ENCODE results near the gene COMT.
A peak's percentile ranks its signal among the peaks of the same experiment; 100 is the strongest.

COMT gene

GRCh38 chr22:20016734-20017621 is 75.4 kb downstream of the COMT start, which contains the start of gene ARVCF (continued):
- TF ChIP-seq ZSCAN5A (tag by site-specific recombination; IDR thresholded peaks at IDR 0.05) (no peak), KLF9 (tag by site-specific recombination; IDR thresholded peaks at IDR 0.05; ENCODE audit: low read depth) (no peak), ZNF335 (tag by site-specific recombination; conservative IDR thresholded peaks at IDR 0.05) (peak; percentile 96), ZNF433 (tag by site-specific recombination; IDR thresholded peaks at IDR 0.05; ENCODE audit: low read depth) (no peak), ZSCAN16 (tag by site-specific recombination; IDR thresholded peaks at IDR 0.05) (no peak), ZNF223 (tag by site-specific recombination; IDR thresholded peaks at IDR 0.05) (no peak), ZSCAN30 (tag by site-specific recombination; IDR thresholded peaks at IDR 0.05) (no peak), ZNF513 (tag by site-specific recombination; IDR thresholded peaks at IDR 0.05) (no peak), ZNF19 (tag by site-specific recombination; IDR thresholded peaks at IDR 0.05; ENCODE audit: low read depth) (no peak), SCRT1 (tag by site-specific recombination; IDR thresholded peaks at IDR 0.05; ENCODE audit: borderline replicate concordance) (no peak), ZNF362 (tag by site-specific recombination; IDR thresholded peaks at IDR 0.05) (no peak), ZNF514 (tag by site-specific recombination; IDR thresholded peaks at IDR 0.05) (no peak), ZNF830 (tag by site-specific recombination; IDR thresholded peaks at IDR 0.05; ENCODE audit: low read depth) (no peak), ZNF843 (tag by site-specific recombination; IDR thresholded peaks at IDR 0.05) (no peak), ZBTB8A (tag by site-specific recombination; IDR thresholded peaks at IDR 0.05) (no peak), SCRT2 (tag by site-specific recombination; IDR thresholded peaks at IDR 0.05) (no peak)

- H3K9me3 ChIP-seq (ENCODE audit: control insufficient read depth, insufficient read depth, low read depth, low read length): no peaks in the 10 kb centered on the region
- no peaks in the 10 kb centered on the region for H3K36me3 ChIP-seq (ENCODE audit: control insufficient read depth in 2 of 2, insufficient read depth in 1 of 2, low read length in 2 of 2)
- no peak overlapping the region for H3K27ac ChIP-seq (ENCODE audit: extremely low read depth, low read depth, low read length)
- no peak overlapping the region for H3K4me3 ChIP-seq (ENCODE audit: low read depth, low read length)
- no peaks in the 10 kb centered on the region for H3K4me1 ChIP-seq (ENCODE audit: control insufficient read depth, insufficient read depth, low read length)
- ChIA-PET POLR2A (no interaction called here), CTCF (interaction anchor here (0.8 to 1.5 kb wide), 3 partner anchors 47 to 287 kb away, joined by 3 to 5 read pairs (median 4); no protein-coding TSS in a partner anchor)
- no peak for TF ChIP-seq INSM2 (tag by site-specific recombination; IDR thresholded peaks at IDR 0.05)
- no peak for TF ChIP-seq ZNF692 (tag by site-specific recombination; IDR thresholded peaks at IDR 0.05)
- TF ChIP-seq ZNF555 (tag by site-specific recombination; conservative IDR thresholded peaks at IDR 0.05): no peak
- TF ChIP-seq SALL2 (tag by site-specific recombination; IDR thresholded peaks at IDR 0.05; ENCODE audit: borderline replicate concordance): no peak
- TF ChIP-seq ZNF514 (tag by site-specific recombination; IDR thresholded peaks at IDR 0.05): no peak
- TF ChIP-seq ZNF157 (tag by site-specific recombination; IDR thresholded peaks at IDR 0.05): no peak
- no peak for TF ChIP-seq ZNF664 (tag by site-specific recombination; IDR thresholded peaks at IDR 0.05)
- TF ChIP-seq PRDM2 (tag by site-specific recombination; IDR thresholded peaks at IDR 0.05; ENCODE audit: borderline replicate concordance): no peak
These were observed 76.0 kb downstream of the COMT start for GRCh38 chr22:20017622-20017958.
